ENCODE results near the gene NOP16. TPM values are rescaled to one million over a fixed set of nuclear protein-coding genes. Genes with fewer than 3 reads are reported as not detected.

Gene NOP16
- polyA plus RNA-seq, 2 of the 4 experiments (the other 2 are of a cell fraction), result 90.7 to 127 TPM

DNA sequence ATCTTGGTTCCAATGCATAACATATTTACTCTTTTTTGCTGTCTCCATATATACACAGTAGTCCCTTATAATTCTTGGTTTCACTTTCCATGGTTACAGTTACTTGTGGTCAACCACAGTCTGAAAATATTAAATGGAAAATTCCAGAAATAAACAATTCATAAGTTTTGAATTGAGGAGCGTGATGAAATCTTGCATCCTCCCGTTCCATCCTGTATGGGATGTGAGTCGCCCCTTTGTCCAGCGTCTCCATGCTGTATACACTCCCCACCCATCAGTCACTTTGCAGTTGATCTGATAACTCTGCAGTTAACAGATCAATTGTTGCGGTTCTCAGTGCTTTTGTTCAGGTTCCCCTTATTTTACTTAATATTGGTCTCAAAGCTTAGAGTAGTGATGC is 48.3 kb upstream of the NOP16 start:
- H3K4me1 ChIP-seq, result peaks cover 18% of the 10 kb centered on the region; the same call in 2 of the 3 replicates
- ChIA-PET CTCF (interaction anchor here (1.6 to 3.6 kb wide), 3 partner anchors 12 to 137 kb away, joined by 5 to 31 read pairs (median 6); partner anchors contain the start of gene FAF2), POLR2A (no interaction called here)
- FAIRE-seq, result no peak
- 34% methylated on average over 5 of the region's 5 CpGs for WGBS (ENCODE audit: missing lambda C conversion rate)
- DNase-seq (ENCODE audit: low read depth in 1 of 2, low spot score in 1 of 2), result no peak
- TF ChIP-seq, protein P1, sequence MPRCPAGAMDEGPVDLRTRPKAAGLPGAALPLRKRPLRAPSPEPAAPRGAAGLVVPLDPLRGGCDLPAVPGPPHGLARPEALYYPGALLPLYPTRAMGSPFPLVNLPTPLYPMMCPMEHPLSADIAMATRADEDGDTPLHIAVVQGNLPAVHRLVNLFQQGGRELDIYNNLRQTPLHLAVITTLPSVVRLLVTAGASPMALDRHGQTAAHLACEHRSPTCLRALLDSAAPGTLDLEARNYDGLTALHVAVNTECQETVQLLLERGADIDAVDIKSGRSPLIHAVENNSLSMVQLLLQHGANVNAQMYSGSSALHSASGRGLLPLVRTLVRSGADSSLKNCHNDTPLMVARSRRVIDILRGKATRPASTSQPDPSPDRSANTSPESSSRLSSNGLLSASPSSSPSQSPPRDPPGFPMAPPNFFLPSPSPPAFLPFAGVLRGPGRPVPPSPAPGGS (IDR thresholded peaks at IDR 0.05), result no peak
- TF ChIP-seq HOXB13 (CRISPR knock-in tag; IDR thresholded peaks at IDR 0.05; ENCODE audit: low read depth) (no peak), RAD21 (conservative IDR thresholded peaks at IDR 0.05 in 1 of 2, IDR thresholded peaks at IDR 0.05 in 1 of 2) (no peak), ESRRA (IDR thresholded peaks at IDR 0.05; ENCODE audit: borderline replicate concordance, low read length) (no peak)
- H3K27ac ChIP-seq, result no peak overlapping the region
- peak in 1 of 2 experiments; percentile 41; a peak in 2 of 6 replicates for ATAC-seq
- no peaks in the 10 kb centered on the region for H3K9me3 ChIP-seq
- no peak overlapping the region for H3K4me3 ChIP-seq
- peak overlapping the region; percentile 48 for H3K4me2 ChIP-seq

DNA sequence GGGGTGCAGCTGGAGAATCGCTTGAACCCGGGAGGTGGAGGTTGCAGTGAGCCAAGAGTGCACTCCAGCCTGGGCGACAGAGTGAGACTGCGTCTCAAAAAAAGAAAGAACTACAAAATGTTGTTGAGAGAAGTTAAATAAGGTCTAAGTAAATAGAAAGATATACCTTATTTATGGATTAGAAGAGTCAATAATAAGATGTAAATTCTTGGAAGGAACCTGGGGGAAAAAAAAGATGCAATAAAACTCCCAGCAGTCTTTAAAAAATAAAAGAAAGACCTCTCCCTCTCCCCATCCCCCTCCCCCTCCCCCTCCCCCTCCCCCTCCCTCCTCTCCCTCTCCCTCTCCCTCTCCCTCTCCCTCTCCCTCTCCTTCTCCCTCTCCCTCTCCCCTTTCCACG is 44.3 kb upstream of the NOP16 start:
- 73% methylated on average over 5 of the region's 5 CpGs for WGBS (ENCODE audit: missing lambda C conversion rate)
- no peak overlapping the region for H3K4me2 ChIP-seq
- H3K27ac ChIP-seq, result no peak overlapping the region
- H3K9me3 ChIP-seq, result no peaks in the 10 kb centered on the region
- ATAC-seq (no peak), DNase-seq (ENCODE audit: low read depth in 1 of 2, low spot score in 1 of 2) (no peak), FAIRE-seq (no peak)
- H3K4me3 ChIP-seq, result no peak overlapping the region
- ChIA-PET CTCF (interaction anchor here (0.5 to 2.1 kb wide), 4 partner anchors 15 to 1006 kb away, joined by 3 to 12 read pairs (median 4); partner anchors contain the start of gene FAF2), POLR2A (no interaction called here)
- H3K4me1 ChIP-seq, result peaks cover 12% of the 10 kb centered on the region; the same call in 2 of the 3 replicates
- no peak for TF ChIP-seq SMC3 (IDR thresholded peaks at IDR 0.05)
- TF ChIP-seq, protein P2, sequence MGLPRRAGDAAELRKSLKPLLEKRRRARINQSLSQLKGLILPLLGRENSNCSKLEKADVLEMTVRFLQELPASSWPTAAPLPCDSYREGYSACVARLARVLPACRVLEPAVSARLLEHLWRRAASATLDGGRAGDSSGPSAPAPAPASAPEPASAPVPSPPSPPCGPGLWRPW (IDR thresholded peaks at IDR 0.05), result no peak
- no peak for TF ChIP-seq MAFK (IDR thresholded peaks at IDR 0.05; ENCODE audit: partially characterized antibody)
- TF ChIP-seq, protein P3, sequence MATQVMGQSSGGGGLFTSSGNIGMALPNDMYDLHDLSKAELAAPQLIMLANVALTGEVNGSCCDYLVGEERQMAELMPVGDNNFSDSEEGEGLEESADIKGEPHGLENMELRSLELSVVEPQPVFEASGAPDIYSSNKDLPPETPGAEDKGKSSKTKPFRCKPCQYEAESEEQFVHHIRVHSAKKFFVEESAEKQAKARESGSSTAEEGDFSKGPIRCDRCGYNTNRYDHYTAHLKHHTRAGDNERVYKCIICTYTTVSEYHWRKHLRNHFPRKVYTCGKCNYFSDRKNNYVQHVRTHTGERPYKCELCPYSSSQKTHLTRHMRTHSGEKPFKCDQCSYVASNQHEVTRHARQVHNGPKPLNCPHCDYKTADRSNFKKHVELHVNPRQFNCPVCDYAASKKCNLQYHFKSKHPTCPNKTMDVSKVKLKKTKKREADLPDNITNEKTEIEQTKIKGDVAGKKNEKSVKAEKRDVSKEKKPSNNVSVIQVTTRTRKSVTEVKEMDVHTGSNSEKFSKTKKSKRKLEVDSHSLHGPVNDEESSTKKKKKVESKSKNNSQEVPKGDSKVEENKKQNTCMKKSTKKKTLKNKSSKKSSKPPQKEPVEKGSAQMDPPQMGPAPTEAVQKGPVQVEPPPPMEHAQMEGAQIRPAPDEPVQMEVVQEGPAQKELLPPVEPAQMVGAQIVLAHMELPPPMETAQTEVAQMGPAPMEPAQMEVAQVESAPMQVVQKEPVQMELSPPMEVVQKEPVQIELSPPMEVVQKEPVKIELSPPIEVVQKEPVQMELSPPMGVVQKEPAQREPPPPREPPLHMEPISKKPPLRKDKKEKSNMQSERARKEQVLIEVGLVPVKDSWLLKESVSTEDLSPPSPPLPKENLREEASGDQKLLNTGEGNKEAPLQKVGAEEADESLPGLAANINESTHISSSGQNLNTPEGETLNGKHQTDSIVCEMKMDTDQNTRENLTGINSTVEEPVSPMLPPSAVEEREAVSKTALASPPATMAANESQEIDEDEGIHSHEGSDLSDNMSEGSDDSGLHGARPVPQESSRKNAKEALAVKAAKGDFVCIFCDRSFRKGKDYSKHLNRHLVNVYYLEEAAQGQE (IDR thresholded peaks at IDR 0.05), result no peak
- no peak for TF ChIP-seq ZSCAN20 (CRISPR knock-in tag; IDR thresholded peaks at IDR 0.05)
- TF ChIP-seq ZNF302 (CRISPR knock-in tag; IDR thresholded peaks at IDR 0.05), result no peak
- TF ChIP-seq PHF8 (IDR thresholded peaks at IDR 0.05; ENCODE audit: borderline replicate concordance, low read depth), result no peak
- TF ChIP-seq, protein P4, sequence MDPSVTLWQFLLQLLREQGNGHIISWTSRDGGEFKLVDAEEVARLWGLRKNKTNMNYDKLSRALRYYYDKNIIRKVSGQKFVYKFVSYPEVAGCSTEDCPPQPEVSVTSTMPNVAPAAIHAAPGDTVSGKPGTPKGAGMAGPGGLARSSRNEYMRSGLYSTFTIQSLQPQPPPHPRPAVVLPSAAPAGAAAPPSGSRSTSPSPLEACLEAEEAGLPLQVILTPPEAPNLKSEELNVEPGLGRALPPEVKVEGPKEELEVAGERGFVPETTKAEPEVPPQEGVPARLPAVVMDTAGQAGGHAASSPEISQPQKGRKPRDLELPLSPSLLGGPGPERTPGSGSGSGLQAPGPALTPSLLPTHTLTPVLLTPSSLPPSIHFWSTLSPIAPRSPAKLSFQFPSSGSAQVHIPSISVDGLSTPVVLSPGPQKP (IDR thresholded peaks at IDR 0.05; ENCODE audit: low read depth, low read length), result no peak

DNA sequence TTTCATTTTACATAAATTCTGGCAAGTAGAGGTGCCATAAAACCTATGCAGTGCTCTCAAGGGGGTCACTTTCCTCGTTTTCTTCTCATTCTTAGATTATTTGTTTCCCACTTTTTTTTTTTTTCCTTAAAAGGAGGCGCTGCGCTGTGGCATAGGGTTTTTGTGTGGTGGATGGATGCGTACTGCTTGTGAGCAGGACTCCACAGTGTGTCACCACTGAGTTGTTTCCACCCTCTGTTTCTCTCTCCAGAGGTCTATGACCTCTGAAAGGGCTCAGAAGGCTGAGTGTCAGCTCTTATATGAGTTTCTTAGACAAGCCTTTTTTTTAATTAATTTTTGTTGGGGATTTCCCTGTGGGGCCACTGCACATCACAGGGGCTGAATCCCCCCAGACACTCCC is 41.6 kb upstream of the NOP16 start:
- TF ChIP-seq MAFK (IDR thresholded peaks at IDR 0.05; ENCODE audit: partially characterized antibody) (no peak), JUNB (IDR thresholded peaks at IDR 0.05) (no peak), CBX8 (IDR thresholded peaks at IDR 0.05) (no peak)
- TF ChIP-seq, protein P5, sequence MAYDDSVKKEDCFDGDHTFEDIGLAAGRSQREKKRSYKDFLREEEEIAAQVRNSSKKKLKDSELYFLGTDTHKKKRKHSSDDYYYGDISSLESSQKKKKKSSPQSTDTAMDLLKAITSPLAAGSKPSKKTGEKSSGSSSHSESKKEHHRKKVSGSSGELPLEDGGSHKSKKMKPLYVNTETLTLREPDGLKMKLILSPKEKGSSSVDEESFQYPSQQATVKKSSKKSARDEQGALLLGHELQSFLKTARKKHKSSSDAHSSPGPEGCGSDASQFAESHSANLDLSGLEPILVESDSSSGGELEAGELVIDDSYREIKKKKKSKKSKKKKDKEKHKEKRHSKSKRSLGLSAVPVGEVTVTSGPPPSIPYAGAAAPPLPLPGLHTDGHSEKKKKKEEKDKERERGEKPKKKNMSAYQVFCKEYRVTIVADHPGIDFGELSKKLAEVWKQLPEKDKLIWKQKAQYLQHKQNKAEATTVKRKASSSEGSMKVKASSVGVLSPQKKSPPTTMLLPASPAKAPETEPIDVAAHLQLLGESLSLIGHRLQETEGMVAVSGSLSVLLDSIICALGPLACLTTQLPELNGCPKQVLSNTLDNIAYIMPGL (CRISPR knock-in tag; IDR thresholded peaks at IDR 0.05; ENCODE audit: borderline replicate concordance), result no peak
- TF ChIP-seq, protein P6, sequence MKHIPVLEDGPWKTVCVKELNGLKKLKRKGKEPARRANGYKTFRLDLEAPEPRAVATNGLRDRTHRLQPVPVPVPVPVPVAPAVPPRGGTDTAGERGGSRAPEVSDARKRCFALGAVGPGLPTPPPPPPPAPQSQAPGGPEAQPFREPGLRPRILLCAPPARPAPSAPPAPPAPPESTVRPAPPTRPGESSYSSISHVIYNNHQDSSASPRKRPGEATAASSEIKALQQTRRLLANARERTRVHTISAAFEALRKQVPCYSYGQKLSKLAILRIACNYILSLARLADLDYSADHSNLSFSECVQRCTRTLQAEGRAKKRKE (CRISPR knock-in tag; IDR thresholded peaks at IDR 0.05; ENCODE audit: low read depth), result no peak
- Histone ChIP-seq H3K27ac (no peak overlapping the region), H3K4me3 (no peak overlapping the region), H3K4me1 (peaks cover 12% of the 10 kb centered on the region; the same call in 2 of the 3 replicates), H3K4me2 (no peak overlapping the region), H3K9me3 (no peaks in the 10 kb centered on the region)
- POLR2A ChIA-PET, result no interaction called here
- peak; percentile 66 to 86; a peak in 4 of 6 replicates for ATAC-seq
- DNase-seq (ENCODE audit: low read depth in 1 of 2, low spot score in 1 of 2), result peak in 1 of 2 experiments; percentile 49
- 52% methylated on average over 4 of the region's 4 CpGs for WGBS (ENCODE audit: missing lambda C conversion rate)
- no peak for FAIRE-seq
- CTCF ChIA-PET, result interaction anchor here (2.5 to 2.8 kb wide), 2 partner anchors 9 to 18 kb away, joined by 9 to 16 read pairs; partner anchors contain the start of gene FAF2
